Upper lobe of right lung (tissue), 1 donor: ENCODE data around the gene NBEAL1. TPM values are rescaled to one million over a fixed set of nuclear protein-coding genes. Genes with fewer than 3 reads are reported as not detected.
"Not testable (repeated sequence)": the region's sequence is repeated elsewhere in the genome, so short reads cannot be mapped to it uniquely, and the experiment has no call there.

Experiments used
- ATAC-seq: fragments of 200-7000 bp; cut with Tn5 transposase; one replicate; pipeline ENCODE4 v1.9.1; 2020; ENCODE audit warnings: mild to moderate bottlenecking, moderate library complexity
- DNase-seq: peaks from one replicate; pipeline ENCODE4 v3.0.0-alpha.2; 2020
- H3K27ac ChIP-seq: fragments of 200-600 bp; one replicate; pipeline ENCODE4 v1.8.0; 2022
- H3K27me3 ChIP-seq: fragments of 200-600 bp; one replicate; pipeline ENCODE4 v1.8.0; 2022; ENCODE audit warnings: mild to moderate bottlenecking
- H3K36me3 ChIP-seq: fragments of 200-600 bp; one replicate; pipeline ENCODE4 v1.8.0; 2022
- H3K4me1 ChIP-seq: fragments of 200-600 bp; one replicate; pipeline ENCODE4 v1.8.0; 2022
- H3K4me3 ChIP-seq: fragments of 200-600 bp; one replicate; pipeline ENCODE4 v1.8.0; 2022; ENCODE audit warnings: mild to moderate bottlenecking
- H3K9me3 ChIP-seq: fragments of 200-600 bp; one replicate; pipeline ENCODE4 v1.8.0; 2022
- CTCF ChIP-seq: fragments of 200-600 bp; IDR thresholded peaks from one replicate; pipeline ENCODE4 v1.8.0; 2022; ENCODE audit warnings: antibody characterized with exemption
- intact Hi-C: fragments of 100-400 bp; cut with DNase I; formaldehyde crosslinking; loops from one replicate; pipeline ENCODE4 v1.11.0; 2022
- total RNA-seq: library from RNA; stranded (reverse); fragmentation: NEBNext Ultra II Directional; extraction: Animal tissue kit (Norgen Biotek cat#: 25700); gene quantifications from one replicate; pipeline ENCODE4 v1.2.1, GENCODE V29; 2021
- donor health status: DM: no; HTN: yes; CAD: no; lungs with severe emphysema.

NBEAL1 gene
- total RNA-seq, 1 donor from 2014 or later = 73.4 TPM

DNA sequence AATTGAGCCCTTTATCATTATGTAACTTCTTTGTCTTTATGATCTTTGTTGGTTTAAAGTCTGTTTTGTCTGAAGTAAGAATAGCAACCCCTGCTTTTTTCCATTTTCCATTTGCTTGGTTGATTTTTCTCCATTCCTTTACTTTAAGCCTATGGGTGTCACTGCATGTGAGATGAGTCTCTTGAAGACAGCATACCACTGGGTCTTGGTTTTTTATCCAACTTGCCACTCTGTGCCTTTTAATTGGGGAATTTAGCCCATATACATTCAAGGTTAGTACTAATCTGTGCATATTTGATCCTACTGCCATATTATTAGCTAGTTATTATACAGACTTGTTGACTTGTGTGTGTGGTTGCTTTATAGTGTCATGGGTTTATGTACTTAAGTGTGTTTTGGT, 89.6 kb downstream of the NBEAL1 start:
- no peak for DNase-seq
- no peak overlapping the region for H3K4me3 ChIP-seq
- no peak for ATAC-seq

DNA sequence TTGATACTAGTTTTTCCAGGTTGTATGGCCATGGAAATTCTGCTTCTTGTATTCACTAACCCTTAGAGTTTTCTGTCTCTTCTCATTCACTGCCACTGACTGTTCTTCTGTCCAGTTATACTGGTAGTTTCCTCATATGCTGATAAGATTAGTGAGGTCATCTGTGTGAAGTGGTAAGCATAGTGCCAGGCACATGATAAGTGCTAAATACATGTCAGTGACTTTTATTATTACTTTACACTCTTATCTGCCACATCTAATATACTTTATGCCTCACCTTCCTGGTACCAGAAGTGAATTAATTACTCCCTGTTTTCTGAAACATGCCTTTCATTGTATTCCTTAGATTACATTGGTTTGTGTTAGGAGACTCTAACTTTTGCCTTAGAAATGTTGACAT, 91.3 kb downstream of the NBEAL1 start:
- no peak for TF ChIP-seq CTCF
- H3K36me3 ChIP-seq = peaks cover 36% of the 10 kb centered on the region
- H3K4me1 ChIP-seq = no peaks in the 10 kb centered on the region
- no peak overlapping the region for H3K27ac ChIP-seq
- DNase-seq (no peak), ATAC-seq (peak; percentile 82)
- H3K9me3 ChIP-seq = peaks cover 6% of the 10 kb centered on the region
- intact Hi-C loops = no loop called here
- no peak overlapping the region for H3K4me3 ChIP-seq
- H3K27me3 ChIP-seq = no peaks in the 10 kb centered on the region

More for the DNA sequence above, 89.6 kb downstream of the NBEAL1 start:
- Histone ChIP-seq H3K27ac (no peak overlapping the region), H3K4me1 (no peaks in the 10 kb centered on the region), H3K27me3 (no peaks in the 10 kb centered on the region), H3K9me3 (peaks cover 6% of the 10 kb centered on the region), H3K36me3 (peaks cover 34% of the 10 kb centered on the region)
- no peak for TF ChIP-seq CTCF
- intact Hi-C loops = no loop called here

DNA sequence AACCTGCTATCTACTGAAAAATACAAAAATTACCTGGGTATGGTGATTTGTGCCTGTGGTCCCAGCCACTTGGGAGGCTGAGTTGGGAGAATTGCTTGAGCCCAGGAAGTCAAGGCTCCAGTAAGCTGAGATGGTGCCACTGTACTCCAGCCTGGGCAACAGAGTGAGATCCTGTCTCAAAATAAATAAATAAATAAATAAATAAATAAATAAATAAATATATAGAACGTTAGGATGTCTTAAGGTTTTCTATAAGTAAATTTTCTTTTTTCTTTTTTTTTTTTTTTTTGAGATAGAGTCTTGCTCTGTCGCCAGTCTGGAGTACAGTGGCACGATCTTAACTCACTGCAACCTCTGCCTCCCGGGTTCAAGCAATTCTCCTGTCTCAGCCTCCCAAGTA, 95.8 kb downstream of the NBEAL1 start:
- H3K27ac ChIP-seq, H3K9me3 ChIP-seq, intact Hi-C loops, H3K4me1 ChIP-seq, H3K27me3 ChIP-seq, DNase-seq, ATAC-seq, H3K4me3 ChIP-seq: not testable (repeated sequence)
- peaks cover 67% of the 10 kb centered on the region for H3K36me3 ChIP-seq

DNA sequence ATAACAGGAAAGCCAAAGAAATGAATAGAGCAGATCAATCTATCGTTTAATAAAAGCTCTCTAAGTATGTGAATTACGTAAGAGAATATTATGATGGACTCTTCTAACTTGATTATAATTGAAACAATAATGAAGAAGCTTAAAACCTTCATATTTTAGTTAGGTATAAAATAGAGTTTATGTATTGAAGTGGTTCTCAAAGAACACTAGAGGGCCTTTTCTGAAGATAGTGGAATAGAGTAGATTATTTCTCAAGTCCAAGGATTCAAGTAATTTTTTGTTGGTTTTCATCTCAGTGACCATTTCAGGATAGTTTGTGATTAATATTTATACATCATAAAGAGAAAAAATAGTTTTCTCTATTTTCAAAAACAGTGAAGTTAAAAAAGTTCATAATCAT, 97.7 kb downstream of the NBEAL1 start:
- DNase-seq = no peak
- H3K4me1 ChIP-seq = no peaks in the 10 kb centered on the region
- no peak overlapping the region for H3K4me3 ChIP-seq
- no peaks in the 10 kb centered on the region for H3K9me3 ChIP-seq
- intact Hi-C loops = no loop called here
- TF ChIP-seq CTCF = no peak
- no peaks in the 10 kb centered on the region for H3K27me3 ChIP-seq
- ATAC-seq = no peak
- H3K36me3 ChIP-seq = peaks cover 67% of the 10 kb centered on the region
- no peak overlapping the region for H3K27ac ChIP-seq

DNA sequence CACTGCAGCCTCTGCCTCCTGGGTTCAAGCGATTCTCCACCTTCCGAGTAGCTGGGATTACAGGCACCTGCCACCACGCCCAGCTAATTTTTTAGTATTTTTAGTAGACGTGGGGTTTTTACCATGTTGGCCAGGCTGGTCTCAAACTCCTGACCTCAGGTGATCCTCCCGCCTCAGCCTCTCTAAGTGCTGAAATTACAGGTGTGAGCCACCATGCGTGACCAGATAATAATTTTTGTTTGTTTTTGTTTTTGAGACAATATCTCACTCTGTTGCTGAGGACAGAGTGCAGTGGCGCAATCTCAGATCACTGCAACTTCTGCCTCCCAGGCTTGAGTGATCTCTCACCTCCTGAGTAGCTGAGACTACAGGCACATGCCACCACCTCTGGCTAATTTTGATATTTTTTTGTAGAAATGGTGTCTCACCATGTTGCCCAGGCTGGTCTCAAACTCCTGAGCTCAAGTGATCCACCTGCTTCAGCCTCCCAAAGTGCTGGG, 100.6 kb downstream of the NBEAL1 start:
- H3K27me3 ChIP-seq, H3K4me1 ChIP-seq, H3K9me3 ChIP-seq, H3K27ac ChIP-seq, intact Hi-C loops, H3K4me3 ChIP-seq, DNase-seq: not testable (repeated sequence)
- ATAC-seq = peak; percentile 31
- H3K36me3 ChIP-seq = peaks cover 49% of the 10 kb centered on the region

GRCh38 chr2:203122317-203122986, 107.8 kb downstream of the NBEAL1 start:
- peak; percentile 85 for ATAC-seq

More at GRCh38 chr2:203122317-203122986, 107.8 kb downstream of the NBEAL1 start:
- no peak for DNase-seq
- no peak overlapping the region for H3K4me3 ChIP-seq
- peak; percentile 14 for TF ChIP-seq CTCF
- H3K27me3 ChIP-seq = no peaks in the 10 kb centered on the region
- no peaks in the 10 kb centered on the region for H3K9me3 ChIP-seq
- intact Hi-C loops = no loop called here
- peak overlapping the region; percentile 34 for H3K27ac ChIP-seq
- peaks cover 44% of the 10 kb centered on the region for H3K36me3 ChIP-seq
- H3K4me1 ChIP-seq = no peaks in the 10 kb centered on the region
